GM19328 (cell line): ENCODE measurements around the gene NEMF.
A peak's percentile ranks its signal among the peaks of the same experiment; 100 is the strongest.
"Not testable (repeated sequence)": the region's sequence is repeated elsewhere in the genome, so short reads cannot be mapped to it uniquely, and the experiment has no call there.

Experiments used
- ATAC-seq: cut with Tn5 transposase; IDR thresholded peaks from one replicate; pipeline ENCODE4 v1.9.1; 2021; ENCODE audit warnings: mild to moderate bottlenecking, moderate library complexity; ENCODE audit not compliant: unreplicated experiment

Gene NEMF

GRCh38 chr14:49852301-49853157 is at the start of gene NEMF:
Gene NEMF, minus strand, starts transcription at chr14:49852788. Its CDS starts 35 bp downstream, at chr14:49852753.
- ATAC-seq, result peak; percentile 75

- no peak for ATAC-seq
Observed at GRCh38 chr14:49900973-49901372, 48.4 kb upstream of the NEMF start.

GRCh38 chr14:49898485-49898884 is 45.9 kb upstream of the NEMF start:
- no peak for ATAC-seq

GRCh38 chr14:49897965-49898364 is 45.4 kb upstream of the NEMF start:
- ATAC-seq, result no peak

GRCh38 chr14:49897414-49897813 is 44.8 kb upstream of the NEMF start:
- ATAC-seq, result no peak

- ATAC-seq, result no peak
Observed at GRCh38 chr14:49896966-49897365, 44.4 kb upstream of the NEMF start.

GRCh38 chr14:49896272-49896671 is 43.7 kb upstream of the NEMF start:
- ATAC-seq, result not testable (repeated sequence)

- no peak for ATAC-seq
Observed at GRCh38 chr14:49895480-49895879, 42.9 kb upstream of the NEMF start.

GRCh38 chr14:49894214-49895107 is 41.9 kb upstream of the NEMF start:
- not testable (repeated sequence) for ATAC-seq

GRCh38 chr14:49893309-49894213 is 41.0 kb upstream of the NEMF start:
- ATAC-seq, result peak; percentile 19

GRCh38 chr14:49892636-49893308 is 40.2 kb upstream of the NEMF start, which contains the start of gene ARF6:
Gene ARF6, plus strand, starts transcription at chr14:49893082. Its CDS starts 655 bp downstream, at chr14:49893737.
- peak; percentile 90 for ATAC-seq

GRCh38 chr14:49892301-49892635 is 39.7 kb upstream of the NEMF start:
- ATAC-seq, result no peak

GRCh38 chr14:49888293-49888692 is 35.7 kb upstream of the NEMF start:
- no peak for ATAC-seq

- ATAC-seq, result no peak
Observed at GRCh38 chr14:49886523-49886922, 33.9 kb upstream of the NEMF start.

GRCh38 chr14:49882826-49883694 is 30.5 kb upstream of the NEMF start:
- ATAC-seq, result no peak

- no peak for ATAC-seq
Observed at GRCh38 chr14:49881350-49882001, 28.9 kb upstream of the NEMF start.

- ATAC-seq, result no peak
Observed at GRCh38 chr14:49880267-49881064, 27.9 kb upstream of the NEMF start.
